ENCODE measurements around the gene GUCY1A2.

The GUCY1A2 gene

DNA sequence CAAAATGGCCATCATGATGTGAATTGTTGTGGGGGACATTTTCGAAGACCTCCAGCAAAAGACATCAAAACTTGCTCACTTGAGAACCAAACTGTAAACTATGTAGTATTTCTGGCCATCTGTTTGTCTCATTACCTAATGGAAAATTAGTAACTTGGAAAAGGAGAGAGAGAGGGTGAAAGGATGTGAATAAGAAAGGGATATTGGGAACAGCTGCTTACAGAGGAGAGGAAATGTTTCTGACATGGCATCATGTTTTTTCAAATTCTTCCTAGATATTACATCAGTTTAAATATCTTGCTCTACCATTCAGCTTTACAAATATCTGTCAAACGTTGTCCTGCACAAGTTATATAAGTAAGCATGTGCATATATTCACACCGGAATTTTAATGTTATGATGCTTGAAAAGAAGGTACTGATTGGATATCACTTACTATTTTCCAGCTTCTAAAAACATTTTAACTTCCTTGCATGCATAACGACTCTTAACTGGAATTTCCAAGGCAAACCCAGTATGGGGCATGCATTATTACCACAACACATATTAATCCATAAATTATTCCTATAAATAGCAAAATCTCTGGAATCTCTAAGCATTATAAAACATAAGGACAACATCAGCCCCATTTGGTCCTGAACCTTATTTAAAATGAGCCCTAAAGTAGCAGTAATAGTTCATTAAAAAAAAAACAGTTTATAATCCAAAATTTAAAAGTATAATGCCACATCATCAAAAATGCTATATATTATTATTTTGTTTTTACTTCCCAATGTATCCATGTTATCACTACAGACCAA lies 20.0 kb downstream of the GUCY1A2 start:
- no peak overlapping the region for H3K4me3 ChIP-seq (ENCODE audit: low read depth in 1 of 2, low read length in 1 of 2)
- H3K27me3 ChIP-seq = no peaks in the 10 kb centered on the region
- no peak overlapping the region for H3K27ac ChIP-seq
- H3K9me3 ChIP-seq = no peaks in the 10 kb centered on the region
- TF ChIP-seq, protein P1, sequence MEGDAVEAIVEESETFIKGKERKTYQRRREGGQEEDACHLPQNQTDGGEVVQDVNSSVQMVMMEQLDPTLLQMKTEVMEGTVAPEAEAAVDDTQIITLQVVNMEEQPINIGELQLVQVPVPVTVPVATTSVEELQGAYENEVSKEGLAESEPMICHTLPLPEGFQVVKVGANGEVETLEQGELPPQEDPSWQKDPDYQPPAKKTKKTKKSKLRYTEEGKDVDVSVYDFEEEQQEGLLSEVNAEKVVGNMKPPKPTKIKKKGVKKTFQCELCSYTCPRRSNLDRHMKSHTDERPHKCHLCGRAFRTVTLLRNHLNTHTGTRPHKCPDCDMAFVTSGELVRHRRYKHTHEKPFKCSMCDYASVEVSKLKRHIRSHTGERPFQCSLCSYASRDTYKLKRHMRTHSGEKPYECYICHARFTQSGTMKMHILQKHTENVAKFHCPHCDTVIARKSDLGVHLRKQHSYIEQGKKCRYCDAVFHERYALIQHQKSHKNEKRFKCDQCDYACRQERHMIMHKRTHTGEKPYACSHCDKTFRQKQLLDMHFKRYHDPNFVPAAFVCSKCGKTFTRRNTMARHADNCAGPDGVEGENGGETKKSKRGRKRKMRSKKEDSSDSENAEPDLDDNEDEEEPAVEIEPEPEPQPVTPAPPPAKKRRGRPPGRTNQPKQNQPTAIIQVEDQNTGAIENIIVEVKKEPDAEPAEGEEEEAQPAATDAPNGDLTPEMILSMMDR (IDR thresholded peaks at IDR 0.05) = no peak
- no peaks in the 10 kb centered on the region for H3K36me3 ChIP-seq
- H3K4me1 ChIP-seq (ENCODE audit: control insufficient read depth in 1 of 2, insufficient read depth in 1 of 2, low read depth in 1 of 2, low read length in 1 of 2) = no peaks in the 10 kb centered on the region

DNA sequence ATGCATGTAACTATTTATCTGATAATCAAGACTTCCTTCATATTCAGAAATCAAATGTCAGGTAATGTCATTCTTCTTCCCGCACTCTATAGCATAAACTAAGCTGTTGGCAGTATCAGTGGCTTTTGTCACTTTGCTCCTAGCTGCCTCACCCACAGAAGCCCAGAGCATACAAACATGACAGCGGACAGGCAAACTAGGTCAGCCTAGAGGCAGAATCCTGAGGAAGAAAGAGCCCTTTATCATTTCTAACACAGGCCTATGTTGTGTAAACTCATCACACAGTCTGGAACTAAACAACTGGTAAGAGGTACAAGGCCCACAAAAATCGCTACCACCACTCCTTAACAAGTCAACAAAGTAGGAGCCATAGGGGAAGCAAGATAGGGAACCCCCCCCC lies 21.0 kb downstream of the GUCY1A2 start:
- no peaks in the 10 kb centered on the region for H3K36me3 ChIP-seq
- H3K4me3 ChIP-seq (ENCODE audit: low read depth in 1 of 2, low read length in 1 of 2) = no peak overlapping the region
- TF ChIP-seq, protein P1 (IDR thresholded peaks at IDR 0.05) = no peak
- no peaks in the 10 kb centered on the region for H3K4me1 ChIP-seq (ENCODE audit: control insufficient read depth in 1 of 2, insufficient read depth in 1 of 2, low read depth in 1 of 2, low read length in 1 of 2)
- H3K27ac ChIP-seq = no peak overlapping the region
- no peaks in the 10 kb centered on the region for H3K9me3 ChIP-seq
- H3K27me3 ChIP-seq = no peaks in the 10 kb centered on the region

DNA sequence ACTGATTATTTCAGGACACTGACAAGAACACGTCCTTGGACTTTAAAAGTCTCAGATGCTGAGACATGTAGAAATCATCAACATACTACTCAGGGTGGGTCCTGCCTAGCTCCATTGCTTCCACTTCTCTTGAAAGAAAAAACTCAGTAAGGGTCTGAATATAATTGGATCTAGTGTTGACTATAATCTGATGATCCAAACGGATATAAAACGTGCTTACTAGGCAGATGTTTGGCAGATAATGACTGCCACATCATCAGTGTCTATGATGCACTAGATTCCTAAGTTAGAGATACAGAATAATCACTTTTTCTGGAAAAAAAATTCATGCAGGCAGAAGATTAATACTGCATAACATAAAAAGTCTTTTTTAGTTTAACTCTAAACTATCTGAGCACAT lies 21.6 kb downstream of the GUCY1A2 start:
- Histone ChIP-seq H3K27ac (no peak overlapping the region), H3K9me3 (no peaks in the 10 kb centered on the region), H3K4me1 (ENCODE audit: control insufficient read depth in 1 of 2, insufficient read depth in 1 of 2, low read depth in 1 of 2, low read length in 1 of 2) (no peaks in the 10 kb centered on the region), H3K4me3 (ENCODE audit: low read depth in 1 of 2, low read length in 1 of 2) (no peak overlapping the region), H3K36me3 (no peaks in the 10 kb centered on the region), H3K27me3 (no peaks in the 10 kb centered on the region)
- TF ChIP-seq, protein P1 (IDR thresholded peaks at IDR 0.05) = no peak

DNA sequence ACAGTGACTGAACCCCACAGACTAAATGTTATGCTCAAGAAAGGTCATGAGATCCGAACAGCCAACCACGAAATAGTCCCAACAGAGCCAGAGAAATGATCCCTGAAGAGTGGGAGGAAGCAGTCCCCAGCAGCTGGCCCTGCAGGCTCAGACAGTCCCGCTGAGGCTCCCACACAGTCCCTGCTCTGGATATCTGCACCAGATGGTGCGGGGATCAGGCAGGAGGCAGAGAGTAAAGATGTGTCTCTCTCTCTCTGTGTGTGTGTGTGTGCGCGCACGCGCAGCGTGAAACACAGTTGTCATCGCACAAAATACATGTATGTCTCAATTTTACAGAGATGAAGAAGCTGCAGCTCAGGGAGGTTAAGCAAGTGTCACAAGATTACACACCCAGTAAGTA lies 27.9 kb downstream of the GUCY1A2 start:
- H3K9me3 ChIP-seq = no peaks in the 10 kb centered on the region
- no peaks in the 10 kb centered on the region for H3K36me3 ChIP-seq
- no peaks in the 10 kb centered on the region for H3K4me1 ChIP-seq (ENCODE audit: control insufficient read depth in 1 of 2, insufficient read depth in 1 of 2, low read depth in 1 of 2, low read length in 1 of 2)
- H3K27ac ChIP-seq = no peak overlapping the region
- H3K27me3 ChIP-seq = no peaks in the 10 kb centered on the region
- H3K4me3 ChIP-seq (ENCODE audit: low read depth in 1 of 2, low read length in 1 of 2) = no peak overlapping the region
- TF ChIP-seq, protein P1 (IDR thresholded peaks at IDR 0.05) = no peak

DNA sequence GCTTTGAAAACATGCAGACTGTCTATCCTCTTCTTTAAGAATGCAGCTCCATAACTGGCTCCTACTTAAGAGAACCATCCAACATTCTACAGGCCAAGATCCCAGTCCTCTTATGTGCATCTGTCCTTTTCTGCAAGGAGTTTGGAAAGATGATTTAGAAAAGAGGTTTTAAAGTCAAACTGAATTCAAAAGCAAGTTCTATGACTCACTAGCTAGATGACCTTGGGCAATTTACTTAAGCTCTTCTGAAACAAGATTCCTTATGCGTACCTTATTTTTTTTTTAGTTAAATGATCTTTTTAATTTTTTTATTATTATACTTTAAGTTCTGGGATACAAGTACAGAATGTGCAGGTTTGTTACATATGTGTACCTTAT lies 29.2 kb downstream of the GUCY1A2 start:
- H3K27me3 ChIP-seq = no peaks in the 10 kb centered on the region
- no peak overlapping the region for H3K27ac ChIP-seq
- H3K36me3 ChIP-seq = no peaks in the 10 kb centered on the region
- no peak overlapping the region for H3K4me3 ChIP-seq (ENCODE audit: low read depth in 1 of 2, low read length in 1 of 2)
- TF ChIP-seq, protein P1 (IDR thresholded peaks at IDR 0.05) = no peak
- no peaks in the 10 kb centered on the region for H3K4me1 ChIP-seq (ENCODE audit: control insufficient read depth in 1 of 2, insufficient read depth in 1 of 2, low read depth in 1 of 2, low read length in 1 of 2)
- no peaks in the 10 kb centered on the region for H3K9me3 ChIP-seq
